GM23338 (cell line): Measurements from ENCODE around the gene PRSS36. TPM values are rescaled to one million over a fixed set of nuclear protein-coding genes. Genes with fewer than 3 reads are reported as not detected.

Experiments
- ATAC-seq: fragments of 200-7000 bp; cut with Tn5 transposase; 3 replicates; pipeline ENCODE4 v1.9.1; 2020
- DNase-seq: peaks from one replicate; pipeline ENCODE4 v3.0.0-alpha.2; 2015; ENCODE audit warnings: low spot score
- H2AFZ ChIP-seq: fragments of 200-600 bp; sonication (generic); 2 replicates; pipeline ENCODE4 v1.8.0; 2016; ENCODE audit warnings: antibody characterized with exemption, mild to moderate bottlenecking, moderate library complexity
- H3F3A ChIP-seq: fragments of 200-600 bp; sonication (generic); replicated peaks from 2 replicates; pipeline ENCODE4 v1.8.0; 2017; ENCODE audit warnings: antibody characterized with exemption, mixed run types, low read depth
- H3K27ac ChIP-seq: fragments of 200-600 bp; sonication (generic); 2 replicates; pipeline ENCODE4 v1.6.1; 2016; ENCODE audit warnings: low read depth
- H3K27me3 ChIP-seq: fragments of 200-600 bp; sonication (generic); 2 replicates; pipeline ENCODE4 v1.8.0; 2016; ENCODE audit warnings: mild to moderate bottlenecking, mixed run types, moderate library complexity; ENCODE audit not compliant: insufficient read depth
- H3K36me3 ChIP-seq: fragments of 200-600 bp; sonication (generic); 2 replicates; pipeline ENCODE4 v1.8.0; 2016; ENCODE audit warnings: mild to moderate bottlenecking; ENCODE audit not compliant: insufficient read depth
- H3K4me1 ChIP-seq: fragments of 200-600 bp; sonication (generic); 2 replicates; pipeline ENCODE4 v1.8.0; 2016; ENCODE audit warnings: mild to moderate bottlenecking, moderate library complexity; ENCODE audit not compliant: insufficient read depth
- H3K4me2 ChIP-seq: fragments of 200-600 bp; sonication (generic); 2 replicates; pipeline ENCODE4 v1.7.1; 2017; ENCODE audit warnings: mixed run types
- H3K4me3 ChIP-seq: fragments of 200-600 bp; sonication (generic); 2 replicates; pipeline ENCODE4 v1.6.1; 2016; ENCODE audit warnings: mixed run types
- H3K79me2 ChIP-seq: fragments of 200-600 bp; sonication (generic); replicated peaks from 2 replicates; pipeline ENCODE4 v1.8.0; 2017; ENCODE audit warnings: mild to moderate bottlenecking; ENCODE audit not compliant: insufficient read depth
- H3K9me2 ChIP-seq: fragments of 200-600 bp; sonication (generic); 2 replicates; pipeline ENCODE4 v1.8.0; 2017; ENCODE audit not compliant: insufficient read depth
- H4K20me1 ChIP-seq: fragments of 200-600 bp; sonication (generic); replicated peaks from 2 replicates; pipeline ENCODE4 v1.8.0; 2017; ENCODE audit warnings: mild to moderate bottlenecking; ENCODE audit not compliant: insufficient read depth
- H3K27ac Mint-ChIP-seq: 2 replicates; pipeline ENCODE4 v1.8.0; 2020; ENCODE audit warnings: inconsistent platforms, mild to moderate bottlenecking, moderate library complexity, mixed read lengths
- H3K27me3 Mint-ChIP-seq: 3 replicates; pipeline ENCODE4 v1.8.0; 2022; ENCODE audit warnings: low read depth, mild to moderate bottlenecking, moderate library complexity, mixed read lengths, inconsistent platforms; ENCODE audit not compliant: insufficient read depth, poor library complexity
- H3K36me3 Mint-ChIP-seq: 3 replicates; pipeline ENCODE4 v1.8.0; 2021; ENCODE audit warnings: low read depth, mild to moderate bottlenecking, inconsistent platforms, moderate library complexity, mixed read lengths
- H3K4me1 Mint-ChIP-seq: 3 replicates; pipeline ENCODE4 v1.8.0; 2020; ENCODE audit warnings: mild to moderate bottlenecking, inconsistent platforms, mixed read lengths
- H3K4me3 Mint-ChIP-seq: 3 replicates; pipeline ENCODE4 v1.8.0; 2021; ENCODE audit warnings: moderate library complexity, mild to moderate bottlenecking, inconsistent platforms, mixed read lengths
- H3K9me3 Mint-ChIP-seq: 3 replicates; pipeline ENCODE4 v1.8.0; 2020; ENCODE audit warnings: moderate library complexity, mild to moderate bottlenecking, inconsistent platforms, mixed read lengths
- CREB1 ChIP-seq: fragments of 250-450 bp; sonication (Bioruptor Pico); IDR thresholded peaks from 2 replicates; pipeline ENCODE4 v1.5.0; 2020; ENCODE audit warnings: low read depth, mild to moderate bottlenecking, moderate library complexity
- ETS1 ChIP-seq: IDR thresholded peaks from 2 replicates; pipeline ENCODE4 v1.6.1; 2016; ENCODE audit warnings: antibody characterized with exemption
- EZH2 ChIP-seq: fragments of 200-600 bp; sonication (generic); IDR thresholded peaks from one replicate; pipeline ENCODE4 v1.8.0; 2017; ENCODE audit warnings: antibody characterized with exemption, mild to moderate bottlenecking, low read depth; ENCODE audit not compliant: unreplicated experiment
- EZH2phosphoT487 ChIP-seq: fragments of 200-600 bp; sonication (generic); IDR thresholded peaks from one replicate; pipeline ENCODE4 v1.8.1; 2018; ENCODE audit warnings: antibody characterized with exemption; ENCODE audit not compliant: unreplicated experiment
- JUNB ChIP-seq: IDR thresholded peaks from one replicate; pipeline ENCODE4 v1.6.1; 2016; ENCODE audit warnings: antibody characterized with exemption; ENCODE audit not compliant: unreplicated experiment
- NANOG ChIP-seq: IDR thresholded peaks from 2 replicates; pipeline ENCODE4 v1.6.1; 2016; ENCODE audit warnings: antibody characterized with exemption, borderline replicate concordance
- POLR2AphosphoS5 ChIP-seq: IDR thresholded peaks from 2 replicates; pipeline ENCODE4 v1.6.1; 2016; ENCODE audit warnings: antibody characterized with exemption, low read depth
- STAT1 ChIP-seq: IDR thresholded peaks from one replicate; pipeline ENCODE4 v1.6.1; 2016; ENCODE audit warnings: antibody characterized with exemption; ENCODE audit not compliant: unreplicated experiment
- ZNF114 ChIP-seq: fragments of 250-450 bp; sonication (Bioruptor Pico); IDR thresholded peaks from 2 replicates; pipeline ENCODE4 v1.5.0; 2020; ENCODE audit warnings: mild to moderate bottlenecking, moderate library complexity
- ZNF331 ChIP-seq: fragments of 250-450 bp; sonication (Bioruptor Pico); IDR thresholded peaks from 2 replicates; pipeline ENCODE4 v1.5.0; 2020; ENCODE audit warnings: low read depth, mild to moderate bottlenecking, moderate library complexity
- polyA plus RNA-seq: library from polyadenylated mRNA; unstranded; fragments of >200 nt; fragmentation: Nextera tagmentation; extraction: Ambion mirVana; gene quantifications from 2 replicates; pipeline ENCODE4 v1.2.1, GENCODE V29; 2016
- total RNA-seq: library from RNA; depleted of rRNA; stranded (reverse); fragments of >200 nt; shearing (Covaris generic); gene quantifications from 2 replicates; pipeline ENCODE4 v1.2.3, GENCODE V29; 2014
- TF ChIP-seq, protein P1 (sequence below): IDR thresholded peaks from one replicate; pipeline ENCODE4 v1.6.1; 2018; ENCODE audit warnings: antibody characterized with exemption; ENCODE audit not compliant: unreplicated experiment
- TF ChIP-seq, protein P2 (sequence below), 2 experiments: fragments of 200-600 bp in 1 of 2; sonication (generic) in 1 of 2; conservative IDR thresholded peaks; 2 replicates each; pipeline versions ENCODE4 v1.5.1 to v1.6.1; 2016 to 2017; ENCODE audit warnings: antibody characterized with exemption in 2 of 2, low read depth in 2 of 2, mild to moderate bottlenecking in 2 of 2, moderate library complexity in 1 of 2

The PRSS36 gene
- total and polyA plus RNA-seq, 2 experiments from 2014 or later = 0.91 to 1.4 TPM

DNA sequence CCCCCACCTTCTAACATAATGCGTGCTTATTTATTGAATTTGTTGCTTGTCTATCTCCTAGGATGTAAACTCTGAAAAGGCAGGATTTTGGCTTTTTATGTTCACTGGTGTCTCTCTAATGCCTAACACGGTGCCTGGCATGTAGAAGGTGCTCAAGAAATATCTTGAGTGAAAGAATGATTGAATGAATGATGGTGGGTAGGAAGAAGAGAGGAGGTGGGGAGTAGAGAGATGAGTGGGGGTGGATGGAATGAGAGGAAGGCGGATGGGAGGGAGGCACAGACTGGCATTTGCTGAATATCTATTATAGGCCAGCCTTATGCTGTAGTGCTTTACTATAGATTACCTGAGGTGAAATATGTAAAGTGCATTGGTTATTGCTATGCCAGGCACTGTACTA is 2.3 kb downstream of the PRSS36 start (continued):
- TF ChIP-seq JUNB = no peak
- TF ChIP-seq STAT1 = no peak
- TF ChIP-seq CREB1 (CRISPR knock-in tag) = no peak
- TF ChIP-seq NANOG = no peak
- no peak for TF ChIP-seq EZH2
- no peak for TF ChIP-seq ZNF331 (CRISPR knock-in tag)

- no peaks in the 10 kb centered on the region for H3K9me2 ChIP-seq
- no peak overlapping the region for H2AFZ ChIP-seq
- peaks cover 21% of the 10 kb centered on the region for H3K4me1 ChIP-seq
- no peak overlapping the region for H3K27ac ChIP-seq
- Mint-ChIP-seq H3K9me3 (no peaks in the 10 kb centered on the region; the same call in 2 of the 3 replicates), H3K27ac (no peak overlapping the region), H3K27me3 (peaks cover 41% of the 10 kb centered on the region), H3K4me3 (no peak overlapping the region), H3K4me1 (peaks cover 32% of the 10 kb centered on the region), H3K36me3 (no peaks in the 10 kb centered on the region; the same call in 2 of the 3 replicates)
- H3K27me3 ChIP-seq = peaks cover 46% of the 10 kb centered on the region
- H3K4me2 ChIP-seq = no peak overlapping the region
- 0 out of 2 replicates have a peak, but pooled peaks cover 11% of the 10 kb centered on the region for H3F3A ChIP-seq
- no peak overlapping the region for H3K4me3 ChIP-seq
- H3K36me3 ChIP-seq = no peaks in the 10 kb centered on the region; the same call in 1 of the 2 replicates
- H3K79me2 ChIP-seq = no peaks in the 10 kb centered on the region
- ATAC-seq (no peak), DNase-seq (no peak)
- H4K20me1 ChIP-seq = no peaks in the 10 kb centered on the region
- TF ChIP-seq STAT1 (no peak), ZNF114 (CRISPR knock-in tag) (no peak), ETS1 (no peak), JUNB (no peak), NANOG (no peak), EZH2phosphoT487 (no peak), ZNF331 (CRISPR knock-in tag) (no peak), EZH2 (no peak), POLR2AphosphoS5 (no peak)
- TF ChIP-seq, protein P1, sequence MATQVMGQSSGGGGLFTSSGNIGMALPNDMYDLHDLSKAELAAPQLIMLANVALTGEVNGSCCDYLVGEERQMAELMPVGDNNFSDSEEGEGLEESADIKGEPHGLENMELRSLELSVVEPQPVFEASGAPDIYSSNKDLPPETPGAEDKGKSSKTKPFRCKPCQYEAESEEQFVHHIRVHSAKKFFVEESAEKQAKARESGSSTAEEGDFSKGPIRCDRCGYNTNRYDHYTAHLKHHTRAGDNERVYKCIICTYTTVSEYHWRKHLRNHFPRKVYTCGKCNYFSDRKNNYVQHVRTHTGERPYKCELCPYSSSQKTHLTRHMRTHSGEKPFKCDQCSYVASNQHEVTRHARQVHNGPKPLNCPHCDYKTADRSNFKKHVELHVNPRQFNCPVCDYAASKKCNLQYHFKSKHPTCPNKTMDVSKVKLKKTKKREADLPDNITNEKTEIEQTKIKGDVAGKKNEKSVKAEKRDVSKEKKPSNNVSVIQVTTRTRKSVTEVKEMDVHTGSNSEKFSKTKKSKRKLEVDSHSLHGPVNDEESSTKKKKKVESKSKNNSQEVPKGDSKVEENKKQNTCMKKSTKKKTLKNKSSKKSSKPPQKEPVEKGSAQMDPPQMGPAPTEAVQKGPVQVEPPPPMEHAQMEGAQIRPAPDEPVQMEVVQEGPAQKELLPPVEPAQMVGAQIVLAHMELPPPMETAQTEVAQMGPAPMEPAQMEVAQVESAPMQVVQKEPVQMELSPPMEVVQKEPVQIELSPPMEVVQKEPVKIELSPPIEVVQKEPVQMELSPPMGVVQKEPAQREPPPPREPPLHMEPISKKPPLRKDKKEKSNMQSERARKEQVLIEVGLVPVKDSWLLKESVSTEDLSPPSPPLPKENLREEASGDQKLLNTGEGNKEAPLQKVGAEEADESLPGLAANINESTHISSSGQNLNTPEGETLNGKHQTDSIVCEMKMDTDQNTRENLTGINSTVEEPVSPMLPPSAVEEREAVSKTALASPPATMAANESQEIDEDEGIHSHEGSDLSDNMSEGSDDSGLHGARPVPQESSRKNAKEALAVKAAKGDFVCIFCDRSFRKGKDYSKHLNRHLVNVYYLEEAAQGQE = no peak
- TF ChIP-seq, protein P2, sequence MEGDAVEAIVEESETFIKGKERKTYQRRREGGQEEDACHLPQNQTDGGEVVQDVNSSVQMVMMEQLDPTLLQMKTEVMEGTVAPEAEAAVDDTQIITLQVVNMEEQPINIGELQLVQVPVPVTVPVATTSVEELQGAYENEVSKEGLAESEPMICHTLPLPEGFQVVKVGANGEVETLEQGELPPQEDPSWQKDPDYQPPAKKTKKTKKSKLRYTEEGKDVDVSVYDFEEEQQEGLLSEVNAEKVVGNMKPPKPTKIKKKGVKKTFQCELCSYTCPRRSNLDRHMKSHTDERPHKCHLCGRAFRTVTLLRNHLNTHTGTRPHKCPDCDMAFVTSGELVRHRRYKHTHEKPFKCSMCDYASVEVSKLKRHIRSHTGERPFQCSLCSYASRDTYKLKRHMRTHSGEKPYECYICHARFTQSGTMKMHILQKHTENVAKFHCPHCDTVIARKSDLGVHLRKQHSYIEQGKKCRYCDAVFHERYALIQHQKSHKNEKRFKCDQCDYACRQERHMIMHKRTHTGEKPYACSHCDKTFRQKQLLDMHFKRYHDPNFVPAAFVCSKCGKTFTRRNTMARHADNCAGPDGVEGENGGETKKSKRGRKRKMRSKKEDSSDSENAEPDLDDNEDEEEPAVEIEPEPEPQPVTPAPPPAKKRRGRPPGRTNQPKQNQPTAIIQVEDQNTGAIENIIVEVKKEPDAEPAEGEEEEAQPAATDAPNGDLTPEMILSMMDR (conservative IDR thresholded peaks at IDR 0.05; ENCODE audit: low read depth in 2 of 2) = no peak
These were observed 4.4 kb downstream of the PRSS36 start for GRCh38 chr16:31145398-31145990.
